WTC11 (cell line): ENCODE measurements around the gene SPATA2L. TPM values are rescaled to one million over a fixed set of nuclear protein-coding genes. Genes with fewer than 3 reads are reported as not detected.

Experiments
- ATAC-seq: fragments of 200-7000 bp; cut with Tn5 transposase; 2 replicates; pipeline ENCODE4 v1.10.0; 2021; ENCODE audit warnings: mild to moderate bottlenecking, moderate library complexity
- CTCF ChIA-PET: fragments of 300-600 bp; sonication (Branson Sonifier 250); formaldehyde crosslinking; loops from one replicate; lab custom pipeline; 2021; ENCODE audit warnings: antibody characterized with exemption; lab: Charles Lee
- POLR2A ChIA-PET: fragments of 350-600 bp; sonication (Branson Sonifier 250); formaldehyde crosslinking; loops from one replicate; lab custom pipeline; 2021; ENCODE audit warnings: antibody characterized with exemption; lab: Charles Lee
- DNase-seq: peaks from one replicate; pipeline ENCODE4 v3.0.0; 2021; ENCODE audit warnings: low spot score
- H3K27ac Mint-ChIP-seq: 2 replicates; pipeline ENCODE4 v1.8.0; 2021; ENCODE audit warnings: mixed read lengths
- H3K27me3 Mint-ChIP-seq: 2 replicates; pipeline ENCODE4 v1.8.0; 2021; ENCODE audit warnings: low read depth, mild to moderate bottlenecking, moderate library complexity, mixed read lengths
- H3K36me3 Mint-ChIP-seq: 2 replicates; pipeline ENCODE4 v1.8.0; 2021; ENCODE audit warnings: mixed read lengths
- H3K4me1 Mint-ChIP-seq: 2 replicates; pipeline ENCODE4 v1.8.0; 2022; ENCODE audit warnings: mixed read lengths
- H3K4me3 Mint-ChIP-seq: 2 replicates; pipeline ENCODE4 v1.8.0; 2021; ENCODE audit warnings: mild to moderate bottlenecking, moderate library complexity, mixed read lengths
- H3K9me3 Mint-ChIP-seq: 2 replicates; pipeline ENCODE4 v1.8.0; 2021; ENCODE audit warnings: mixed read lengths
- AFF4 ChIP-seq: sonication (generic); formaldehyde crosslinking; IDR thresholded peaks from 2 replicates; pipeline ENCODE4 v1.8.1; 2023; ENCODE audit warnings: mild to moderate bottlenecking, missing genetic modification reagents, borderline replicate concordance
- ARID4B ChIP-seq: sonication (generic); formaldehyde crosslinking; IDR thresholded peaks from 2 replicates; pipeline ENCODE4 v1.8.0; 2023; ENCODE audit warnings: missing genetic modification reagents, mild to moderate bottlenecking, borderline replicate concordance
- ATF1 ChIP-seq: sonication (generic); formaldehyde crosslinking; IDR thresholded peaks from 2 replicates; pipeline ENCODE4 v1.8.1; 2023; ENCODE audit warnings: mild to moderate bottlenecking, moderate library complexity, missing genetic modification reagents
- ATF2 ChIP-seq: sonication (generic); formaldehyde crosslinking; IDR thresholded peaks from 2 replicates; pipeline ENCODE4 v1.8.1; 2022; ENCODE audit warnings: low read depth, missing genetic modification reagents, borderline replicate concordance
- CREB1 ChIP-seq: sonication (generic); formaldehyde crosslinking; IDR thresholded peaks from 2 replicates; pipeline ENCODE4 v1.8.0; 2023; ENCODE audit warnings: mild to moderate bottlenecking, missing genetic modification reagents
- ESRRA ChIP-seq: sonication (generic); formaldehyde crosslinking; IDR thresholded peaks from 2 replicates; pipeline ENCODE4 v1.8.1; 2022; ENCODE audit warnings: mild to moderate bottlenecking, missing genetic modification reagents, borderline replicate concordance
- FOXJ3 ChIP-seq: sonication (generic); formaldehyde crosslinking; IDR thresholded peaks from 2 replicates; pipeline ENCODE4 v1.9.0; 2021; ENCODE audit warnings: missing genetic modification reagents, mild to moderate bottlenecking, borderline replicate concordance
- MLX ChIP-seq: sonication (generic); formaldehyde crosslinking; IDR thresholded peaks from 2 replicates; pipeline ENCODE4 v1.8.1; 2023; ENCODE audit warnings: mild to moderate bottlenecking, missing genetic modification reagents, moderate library complexity
- MXD4 ChIP-seq: fragments of 250-450 bp; sonication (Bioruptor Pico); IDR thresholded peaks from 2 replicates; pipeline ENCODE4 v1.8.0; 2021; ENCODE audit warnings: mild to moderate bottlenecking, moderate library complexity, borderline replicate concordance
- MYBL2 ChIP-seq: sonication (generic); formaldehyde crosslinking; IDR thresholded peaks from 2 replicates; pipeline ENCODE4 v1.8.1; 2023; ENCODE audit warnings: mild to moderate bottlenecking, moderate library complexity, missing genetic modification reagents
- NR1H2 ChIP-seq: sonication (generic); formaldehyde crosslinking; IDR thresholded peaks from 2 replicates; pipeline ENCODE4 v1.9.0; 2021; ENCODE audit warnings: mild to moderate bottlenecking, moderate library complexity, missing genetic modification reagents
- STAT6 ChIP-seq: sonication (generic); formaldehyde crosslinking; conservative IDR thresholded peaks from 2 replicates; pipeline ENCODE4 v1.8.1; 2023; ENCODE audit warnings: mild to moderate bottlenecking, low read depth, missing genetic modification reagents, moderate library complexity
- TP53 ChIP-seq: sonication (generic); formaldehyde crosslinking; IDR thresholded peaks from 2 replicates; pipeline ENCODE4 v1.8.1; 2023; ENCODE audit warnings: mild to moderate bottlenecking, missing genetic modification reagents
- ZBTB43 ChIP-seq: sonication (generic); formaldehyde crosslinking; IDR thresholded peaks from 2 replicates; pipeline ENCODE4 v1.8.1; 2023; ENCODE audit warnings: mild to moderate bottlenecking, missing genetic modification reagents
- ZNF138 ChIP-seq: sonication (generic); formaldehyde crosslinking; conservative IDR thresholded peaks from 2 replicates; pipeline ENCODE4 v1.8.1; 2022; ENCODE audit warnings: mild to moderate bottlenecking, moderate library complexity, missing genetic modification reagents
- ZNF423 ChIP-seq: fragments of 250-450 bp; sonication (Bioruptor Pico); IDR thresholded peaks from 2 replicates; pipeline ENCODE4 v2.1.2; 2022; ENCODE audit warnings: mild to moderate bottlenecking, moderate library complexity
- total RNA-seq: library from RNA; stranded (reverse); gene quantifications from 3 replicates; pipeline ENCODE4 v1.2.3, GENCODE V29; 2021

Gene SPATA2L
- total RNA-seq, 1 experiment from 2014 or later = 15.7 TPM

- TF ChIP-seq ZBTB43 (CRISPR knock-in tag) = no peak
- TF ChIP-seq ESRRA = peak; percentile 11; the same call in 1 of the 2 replicates
- TF ChIP-seq ATF2 (CRISPR knock-in tag) = no peak
- no peak for TF ChIP-seq MLX (CRISPR knock-in tag)
- TF ChIP-seq STAT6 (CRISPR knock-in tag) = no peak
- TF ChIP-seq AFF4 (CRISPR knock-in tag) = no peak
- TF ChIP-seq FOXJ3 (CRISPR knock-in tag) = no peak
- no peak for TF ChIP-seq ZNF423 (CRISPR knock-in tag)
- no peak for TF ChIP-seq MXD4 (CRISPR knock-in tag)
- TF ChIP-seq CREB1 (CRISPR knock-in tag) = no peak
- 0 out of 2 replicates have a peak, but pooled peaks have one; percentile 29 for TF ChIP-seq MYBL2
- no peak for TF ChIP-seq ATF1 (CRISPR knock-in tag)
- no peak; the same call in 1 of the 2 replicates for TF ChIP-seq TP53 (CRISPR knock-in tag)
- TF ChIP-seq, all 79 proteins: peak for 17
Observed at GRCh38 chr16:89657442-89658220, 43.9 kb downstream of the SPATA2L start, which contains the start of the genes CHMP1A and SPATA33 (continued).

GRCh38 chr16:89656435-89657121, 44.9 kb downstream of the SPATA2L start:
- Mint-ChIP-seq H3K27me3 (no peaks in the 10 kb centered on the region), H3K4me3 (peak overlapping the region; percentile 86), H3K36me3 (peaks cover 26% of the 10 kb centered on the region), H3K27ac (peak overlapping the region; percentile 32; the same call in 1 of the 2 replicates), H3K4me1 (peaks cover 6% of the 10 kb centered on the region), H3K9me3 (peaks cover 9% of the 10 kb centered on the region)
- ATAC-seq = no peak
- DNase-seq = no peak
- ChIA-PET POLR2A (no interaction called here), CTCF (interaction anchor here (0.6 to 1.5 kb wide), 3 partner anchors 44 to 531 kb away, joined by 3 to 6 read pairs (median 4); no protein-coding TSS in a partner anchor)
- TF ChIP-seq ARID4B (no peak), ZNF423 (CRISPR knock-in tag) (no peak), ATF2 (CRISPR knock-in tag) (no peak), ZNF138 (no peak), MYBL2 (no peak), NR1H2 (CRISPR knock-in tag) (no peak)
